Measurements from ENCODE around the gene HLF. TPM values are rescaled to one million over a fixed set of nuclear protein-coding genes. Genes with fewer than 3 reads are reported as not detected.

Gene HLF
- total RNA-seq, 2 donors from 2014 or later: 0.11 to 1.8 TPM

DNA sequence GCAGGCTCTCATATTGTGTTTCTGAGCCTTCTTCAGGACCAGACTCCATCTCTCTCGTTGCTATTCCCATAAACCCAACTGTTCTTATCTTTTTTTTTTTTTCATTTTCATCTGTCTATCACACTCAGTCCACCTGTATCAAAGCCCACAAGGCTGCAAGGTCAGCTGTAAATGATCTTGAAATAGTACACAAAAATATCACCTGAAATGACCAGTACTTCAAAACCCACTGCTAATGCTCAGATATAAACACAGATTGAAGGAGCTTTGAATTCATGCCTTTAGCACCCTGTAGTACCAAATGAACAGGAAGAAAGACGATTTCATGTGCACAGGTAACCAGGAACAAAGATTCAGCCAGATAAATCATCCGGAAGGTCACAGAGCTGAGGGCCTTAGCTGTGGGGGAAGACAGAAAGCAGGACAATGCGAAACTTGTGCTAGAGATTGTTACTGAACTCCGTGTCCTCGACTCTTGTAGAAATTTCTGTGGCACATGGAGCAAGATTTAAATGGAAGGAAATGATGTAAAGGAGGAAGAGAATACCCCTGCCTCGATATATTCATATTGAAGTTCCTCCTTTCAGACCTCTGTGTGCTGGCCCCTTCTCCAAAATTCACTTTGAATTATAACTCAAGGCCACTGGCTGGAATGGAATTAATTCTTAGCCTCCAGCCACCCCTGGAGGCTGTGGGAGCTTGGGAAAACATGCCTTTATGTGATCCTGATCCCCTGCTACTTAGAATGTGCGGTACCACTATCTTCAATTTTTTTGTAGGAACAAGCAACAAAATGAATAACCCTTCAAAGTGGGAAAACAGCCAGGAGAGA lies 4.1 kb downstream of the HLF start:
- Mint-ChIP-seq H3K36me3 (peaks cover 0 to 11% of the 10 kb centered on the region in 2 donors), H3K27ac (no peak overlapping the region), H3K9me3 (no peaks in the 10 kb centered on the region)
- ATAC-seq (no peak), DNase-seq (ENCODE audit: low spot score in 2 of 2) (no peak)

- no peaks in the 10 kb centered on the region for H3K9me3 Mint-ChIP-seq
- no peak overlapping the region for H3K27ac Mint-ChIP-seq
- DNase-seq (ENCODE audit: low spot score in 2 of 2) (no peak), ATAC-seq (no peak)
- H3K36me3 Mint-ChIP-seq: peaks cover 0 to 11% of the 10 kb centered on the region in 2 donors
Measured at GRCh38 chr17:55269894-55270293, 5.1 kb downstream of the HLF start.

DNA sequence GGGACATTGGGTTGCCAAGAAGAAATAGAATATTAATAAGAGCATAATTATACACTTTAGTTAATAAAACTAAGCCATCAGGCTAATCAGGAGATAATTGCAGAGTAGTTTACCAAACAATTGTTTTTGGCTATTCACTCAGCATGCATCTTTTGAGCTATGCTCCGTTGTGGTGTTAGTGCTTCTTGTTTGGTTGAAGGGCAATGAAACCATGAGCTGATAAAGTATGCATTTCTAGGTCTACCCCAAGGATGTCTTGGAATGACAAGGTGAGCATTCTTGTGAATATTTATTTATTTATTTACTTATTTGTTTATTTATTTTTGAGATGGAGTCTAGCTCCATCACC lies 6.4 kb downstream of the HLF start:
- no peak for DNase-seq (ENCODE audit: low spot score in 2 of 2)
- peaks cover 0 to 11% of the 10 kb centered on the region in 2 donors for H3K36me3 Mint-ChIP-seq
- H3K27ac Mint-ChIP-seq: no peak overlapping the region
- ATAC-seq: no peak
- no peaks in the 10 kb centered on the region for H3K9me3 Mint-ChIP-seq

DNA sequence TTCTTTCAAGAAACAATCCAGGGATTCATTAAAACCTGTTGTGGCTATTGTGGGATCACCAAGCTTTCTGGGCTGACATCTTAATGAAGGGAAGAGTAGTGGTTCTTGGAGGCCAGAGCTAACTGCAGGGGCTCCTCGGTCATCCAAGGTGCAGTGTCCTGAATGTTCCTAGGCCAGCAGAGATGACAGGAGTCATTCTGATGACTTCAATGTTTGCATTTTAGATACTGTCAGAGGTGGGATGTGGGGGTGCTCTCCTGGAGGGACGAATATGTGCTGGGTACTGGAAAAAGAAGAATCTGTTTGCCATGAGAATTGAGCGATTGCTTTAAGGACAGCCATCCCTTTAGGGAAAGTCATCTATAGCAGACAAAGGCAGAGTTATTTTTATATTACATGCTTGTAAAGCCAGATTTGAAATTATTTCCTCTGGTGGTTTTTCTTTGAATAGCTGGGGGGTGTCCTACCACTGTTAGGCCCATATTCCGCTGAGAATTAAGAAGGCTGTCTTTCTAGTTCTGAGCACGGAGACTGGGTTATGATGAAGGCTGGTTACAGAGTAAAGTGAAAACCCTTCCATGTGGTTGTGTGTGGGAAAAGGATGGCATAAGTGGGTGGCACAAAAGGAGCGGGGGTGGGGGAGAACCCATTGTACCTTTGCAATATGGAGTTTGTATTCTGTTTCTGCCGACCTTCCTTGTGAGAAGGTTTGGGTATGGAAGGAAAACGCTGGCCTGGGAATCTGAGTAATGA lies 7.4 kb downstream of the HLF start:
- ATAC-seq: no peak
- no peaks in the 10 kb centered on the region for H3K9me3 Mint-ChIP-seq
- H3K27ac Mint-ChIP-seq: no peak overlapping the region
- H3K36me3 Mint-ChIP-seq: peaks cover 0 to 5% of the 10 kb centered on the region in 2 donors
- DNase-seq (ENCODE audit: low spot score in 2 of 2): no peak

DNA sequence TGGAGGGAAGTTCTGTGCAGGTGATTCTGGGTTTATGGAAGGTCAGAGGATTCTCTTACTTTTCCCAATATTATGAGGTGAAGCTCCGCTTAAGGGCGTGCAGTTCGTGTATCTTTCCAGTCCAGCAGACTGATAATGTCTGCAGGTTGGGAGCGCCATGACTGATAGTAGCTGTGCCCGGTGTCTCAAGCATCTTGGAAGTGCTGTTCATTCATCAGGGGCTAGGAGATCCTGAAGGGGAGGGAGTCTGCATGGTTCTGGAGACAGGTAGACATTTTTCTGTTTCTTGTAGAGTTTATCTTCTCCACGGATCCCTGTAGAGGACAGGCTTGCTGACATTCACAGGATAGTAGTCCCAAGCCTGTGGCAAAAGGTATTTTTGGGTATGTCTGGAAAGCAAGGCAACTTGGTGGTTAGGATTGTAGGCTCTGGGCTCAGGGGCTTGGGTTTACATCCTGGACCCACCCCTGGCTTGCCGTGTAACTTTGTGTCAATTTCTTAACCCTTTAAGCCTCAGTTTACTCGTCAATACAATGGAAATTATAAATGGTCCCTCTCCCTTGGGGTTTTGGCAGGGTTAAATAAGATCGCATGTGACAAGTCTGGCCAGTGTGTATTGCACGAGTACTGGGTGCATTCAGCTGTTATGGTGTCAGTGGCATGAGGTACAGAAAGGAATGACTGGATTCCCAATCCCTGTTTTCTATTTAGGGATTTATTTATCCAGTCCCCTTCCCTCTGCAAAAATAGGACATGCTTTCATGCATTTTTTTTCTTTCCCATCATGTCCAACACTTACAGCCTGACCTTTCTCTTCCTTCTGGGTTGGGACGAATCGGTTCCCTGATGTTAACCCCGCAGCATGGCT lies 8.2 kb downstream of the HLF start:
- no peak for ATAC-seq
- H3K9me3 Mint-ChIP-seq: no peaks in the 10 kb centered on the region
- no peak for DNase-seq (ENCODE audit: low spot score in 2 of 2)
- peaks cover 0 to 5% of the 10 kb centered on the region in 2 donors for H3K36me3 Mint-ChIP-seq
- no peak overlapping the region for H3K27ac Mint-ChIP-seq

DNA sequence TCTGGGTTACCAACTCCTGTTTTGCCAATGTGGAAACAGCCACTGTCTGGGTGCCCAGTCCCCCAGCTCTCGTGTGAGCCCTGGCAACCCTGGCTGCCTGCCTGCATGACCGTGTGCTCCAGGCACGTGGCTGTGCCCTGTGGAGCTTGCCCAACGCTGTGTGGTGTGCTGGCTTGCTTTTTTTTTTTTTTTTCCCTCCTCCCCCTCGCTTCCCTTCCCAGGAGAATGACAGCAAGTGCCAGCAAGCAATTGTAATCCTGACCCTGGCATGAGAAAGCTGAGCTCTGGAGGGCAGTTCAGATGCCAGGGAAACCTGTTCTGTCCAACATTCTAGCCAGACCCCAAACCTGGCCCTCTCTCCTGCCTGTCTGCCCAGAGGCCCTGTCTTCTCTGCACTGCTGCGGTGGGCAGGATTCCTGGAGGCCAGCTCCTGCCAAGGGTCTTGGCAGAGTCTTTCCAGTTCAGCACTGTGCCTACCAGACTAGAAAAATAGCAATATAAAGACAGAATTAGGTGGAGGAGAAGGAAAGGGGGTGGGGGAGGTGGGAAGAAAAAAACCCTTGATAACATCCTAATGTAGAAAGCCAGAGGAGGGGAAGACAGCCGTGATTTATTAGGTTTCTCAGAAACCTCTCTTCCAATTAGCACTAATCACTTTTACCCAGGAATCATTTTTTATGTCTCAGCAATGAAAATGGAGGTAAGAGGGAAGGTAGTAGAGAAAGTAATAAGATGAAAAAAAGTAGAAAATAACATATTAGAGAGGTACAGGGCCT lies 9.0 kb downstream of the HLF start:
- H3K36me3 Mint-ChIP-seq: peaks cover 0 to 1% of the 10 kb centered on the region in 2 donors
- no peaks in the 10 kb centered on the region for H3K9me3 Mint-ChIP-seq
- ATAC-seq (no peak), DNase-seq (ENCODE audit: low spot score in 2 of 2) (no peak)
- no peak overlapping the region for H3K27ac Mint-ChIP-seq

- DNase-seq (ENCODE audit: low spot score in 2 of 2) (no peak), ATAC-seq (no peak)
- Mint-ChIP-seq H3K9me3 (no peaks in the 10 kb centered on the region), H3K36me3 (no peaks in the 10 kb centered on the region), H3K27ac (no peak overlapping the region)
Measured at GRCh38 chr17:55274355-55275255, 9.8 kb downstream of the HLF start.

DNA sequence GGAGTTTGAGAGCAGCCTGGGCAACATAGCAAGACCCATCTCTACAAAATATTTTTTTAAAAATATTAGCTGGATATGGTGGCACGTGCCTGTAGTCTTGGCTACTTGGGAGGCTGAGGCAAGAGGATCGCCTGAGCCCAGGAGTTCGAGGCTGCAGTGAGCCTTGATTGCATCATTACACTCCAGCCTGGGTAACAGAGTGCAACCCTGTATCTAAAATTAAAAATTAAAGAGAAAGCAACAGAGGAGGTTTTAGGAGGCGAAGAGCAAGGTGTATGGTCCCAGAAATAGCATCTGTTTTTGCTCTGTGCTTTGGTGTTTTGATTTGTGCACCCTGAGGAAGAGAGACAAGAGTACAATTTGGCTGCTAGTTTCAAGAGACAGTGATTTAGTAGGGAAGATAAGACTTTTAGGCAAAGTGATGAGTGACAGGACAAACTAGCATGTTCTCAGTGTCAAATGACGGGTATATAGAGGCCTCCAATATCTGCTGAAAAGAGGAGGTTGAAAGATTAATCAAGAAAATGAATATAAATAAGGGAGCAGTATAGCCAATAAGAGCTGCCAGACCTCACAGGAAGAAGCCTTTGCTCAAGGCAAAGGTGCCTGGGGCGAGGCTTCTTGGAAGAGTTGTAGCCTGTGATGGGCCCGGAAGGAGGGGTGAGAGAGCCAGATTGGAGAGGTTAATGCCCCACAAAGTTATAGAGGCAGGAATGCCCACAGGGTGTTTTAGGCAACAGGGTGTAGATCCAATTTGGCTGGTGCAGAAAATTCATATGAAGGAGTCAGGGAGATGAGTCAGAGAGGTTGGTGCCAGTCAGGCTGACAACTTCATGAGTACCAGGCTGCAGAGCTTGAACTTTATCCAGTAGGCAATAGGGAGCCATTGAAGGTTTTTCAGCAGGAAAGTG lies 11.4 kb downstream of the HLF start:
- ATAC-seq: no peak
- Mint-ChIP-seq H3K9me3 (no peaks in the 10 kb centered on the region), H3K36me3 (no peaks in the 10 kb centered on the region), H3K27ac (no peak overlapping the region)
- DNase-seq (ENCODE audit: low spot score in 2 of 2): no peak

GRCh38 chr17:55278173-55278961 lies 13.6 kb downstream of the HLF start:
- no peaks in the 10 kb centered on the region for H3K36me3 Mint-ChIP-seq
- H3K9me3 Mint-ChIP-seq: no peaks in the 10 kb centered on the region

DNA sequence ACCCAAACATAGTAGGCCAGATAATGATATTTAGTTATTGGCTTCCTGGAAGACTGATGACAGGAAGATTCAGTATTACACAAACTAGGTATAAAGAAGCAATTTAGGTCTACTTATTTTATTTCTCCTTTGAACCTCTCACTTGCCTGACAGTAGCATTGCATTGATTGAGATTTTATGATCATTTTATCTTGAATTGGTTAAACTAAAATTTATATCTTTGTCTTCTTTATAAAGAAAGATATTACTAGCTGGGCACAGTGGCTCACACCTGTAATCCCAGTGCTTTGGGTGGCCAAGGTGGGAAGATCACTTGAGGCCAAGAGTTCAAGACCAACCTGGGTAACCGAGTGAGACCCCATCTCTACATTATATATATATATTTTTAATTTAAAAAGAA lies 14.4 kb downstream of the HLF start:
- no peaks in the 10 kb centered on the region for H3K9me3 Mint-ChIP-seq
- H3K27ac Mint-ChIP-seq: no peak overlapping the region
- no peak for ATAC-seq
- H3K36me3 Mint-ChIP-seq: no peaks in the 10 kb centered on the region
- no peak for DNase-seq (ENCODE audit: low spot score in 2 of 2)

More at GRCh38 chr17:55278173-55278961, 13.6 kb downstream of the HLF start:
- DNase-seq (ENCODE audit: low spot score in 2 of 2) (no peak), ATAC-seq (no peak)
- no peak overlapping the region for H3K27ac Mint-ChIP-seq

GRCh38 chr17:55279788-55280187 lies 15.0 kb downstream of the HLF start:
- Mint-ChIP-seq H3K27ac (no peak overlapping the region), H3K36me3 (no peaks in the 10 kb centered on the region), H3K9me3 (no peaks in the 10 kb centered on the region)
- DNase-seq (ENCODE audit: low spot score in 2 of 2): no peak
- no peak for ATAC-seq

DNA sequence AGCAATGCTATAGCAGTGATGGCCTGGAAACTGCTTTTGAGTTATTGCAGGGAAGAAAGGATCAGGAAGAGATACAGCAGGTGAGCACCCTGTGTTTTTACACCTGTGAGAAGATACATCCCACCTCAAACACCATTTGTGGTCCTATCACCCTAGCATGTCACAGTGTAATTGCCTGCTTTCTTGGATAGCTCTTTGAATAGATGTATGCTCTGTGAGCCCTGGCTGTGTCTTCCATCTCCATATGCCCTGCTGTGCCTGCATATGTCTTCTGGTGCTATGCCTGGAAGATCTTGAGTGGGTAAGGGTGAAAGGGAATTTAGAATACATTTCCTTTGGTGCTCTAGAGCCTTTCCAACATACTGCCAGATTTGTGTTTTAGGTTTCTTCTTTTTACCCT lies 15.5 kb downstream of the HLF start:
- Mint-ChIP-seq H3K27ac (no peak overlapping the region), H3K36me3 (no peaks in the 10 kb centered on the region), H3K9me3 (no peaks in the 10 kb centered on the region)
- DNase-seq (ENCODE audit: low spot score in 2 of 2): no peak
- ATAC-seq: no peak

GRCh38 chr17:55281649-55282378 lies 17.1 kb downstream of the HLF start:
- Mint-ChIP-seq H3K9me3 (no peaks in the 10 kb centered on the region), H3K36me3 (no peaks in the 10 kb centered on the region), H3K27ac (no peak overlapping the region)
- ATAC-seq: no peak
- DNase-seq (ENCODE audit: low spot score in 2 of 2): no peak

- H3K9me3 Mint-ChIP-seq: no peaks in the 10 kb centered on the region
Measured at GRCh38 chr17:55282379-55282702, 17.6 kb downstream of the HLF start.

More at GRCh38 chr17:55282379-55282702, 17.6 kb downstream of the HLF start:
- ATAC-seq (no peak), DNase-seq (ENCODE audit: low spot score in 2 of 2) (no peak)
- H3K36me3 Mint-ChIP-seq: no peaks in the 10 kb centered on the region
- H3K27ac Mint-ChIP-seq: no peak overlapping the region

Measured in activated naive CD4-positive, alpha-beta T cell treated with anti-CD3 and anti-CD28 coated beads, Interleukin-2, amount 50 U/mL, for 72 hours (primary cell).